Activated gamma-delta T cell (primary cell): ENCODE data around the gene ATP1A4.
"Not testable (repeated sequence)": the region's sequence is repeated elsewhere in the genome, so short reads cannot be mapped to it uniquely, and the experiment has no call there.

Experiments used
- DNase-seq: peaks from one replicate; lab custom pipeline; 2025; lab: John Stamatoyannopoulos, UW
- total RNA-seq, 2 donors: gene quantifications; one replicate each; lab custom pipeline; 2026; lab: John Stamatoyannopoulos, UW

Gene ATP1A4
- 0 to 0.26 reads per million in 2 donors for total RNA-seq

DNA sequence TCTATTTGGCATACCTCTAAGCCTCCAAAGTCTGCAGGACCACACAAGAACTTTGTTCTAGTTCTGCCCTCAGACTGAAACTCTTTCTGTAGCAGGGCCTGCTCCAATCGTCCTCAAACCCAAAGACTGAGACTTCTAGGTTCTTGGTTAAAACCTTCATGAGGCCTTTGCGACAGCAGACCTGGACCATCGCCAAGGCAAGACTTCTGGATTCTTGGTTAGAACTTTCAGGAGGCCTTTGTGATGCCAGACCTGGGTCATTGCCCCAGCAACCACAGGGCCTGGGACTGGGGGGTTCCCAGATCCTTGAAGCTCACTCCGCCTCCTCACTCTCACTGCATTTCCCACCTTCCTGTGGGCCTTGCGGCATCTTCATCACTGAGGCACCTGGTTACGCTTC is at the start of gene ATP1A4:
Gene ATP1A4, plus strand, starts transcription at position 301 of the 400 bp plus-strand sequence. CDS start 438 bp downstream, outside the sequence.
- DNase-seq, result no peak

DNA sequence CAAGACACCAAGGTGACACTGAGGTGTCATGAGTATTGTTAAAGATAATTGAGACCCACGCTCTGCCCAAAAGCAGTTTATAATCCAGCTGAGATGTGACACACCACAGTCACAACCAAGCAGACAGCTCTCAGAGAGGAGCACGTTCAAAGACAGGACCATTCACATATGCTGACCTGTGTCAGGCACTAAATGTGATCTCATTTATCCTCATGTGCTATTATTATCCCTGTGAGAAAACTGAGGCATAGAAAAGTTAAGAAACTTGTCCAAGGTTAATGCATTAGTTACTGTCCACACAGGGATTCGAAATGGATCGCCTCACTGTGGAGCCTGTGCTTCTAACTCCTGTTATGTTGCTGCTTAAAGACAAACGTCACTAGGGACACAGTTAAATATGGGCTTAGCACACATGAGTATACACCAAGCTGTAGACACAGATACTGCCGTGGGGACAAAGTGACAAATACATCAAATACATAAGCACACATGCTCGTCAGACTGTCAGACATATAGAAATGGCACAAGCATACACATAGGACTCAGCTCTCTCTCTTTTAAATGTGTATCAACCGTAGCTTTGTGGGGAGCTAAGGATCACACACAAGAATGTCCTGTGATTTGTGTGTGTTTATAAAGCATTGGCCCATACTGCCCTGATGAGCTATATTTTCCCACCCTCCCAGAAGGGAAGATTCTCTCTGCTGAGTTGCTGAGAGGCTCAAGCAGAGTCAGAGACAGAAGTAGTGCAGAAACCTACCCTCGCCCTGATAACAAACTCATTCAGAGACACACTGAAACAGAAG is 49.5 kb upstream of the ATP1A4 start:
- no peak for DNase-seq

GRCh38 chr1:160103658-160104408 is 47.6 kb upstream of the ATP1A4 start:
- no peak for DNase-seq

GRCh38 chr1:160104486-160104885 is 46.9 kb upstream of the ATP1A4 start:
- DNase-seq, result no peak

GRCh38 chr1:160105155-160105554 is 46.2 kb upstream of the ATP1A4 start:
- no peak for DNase-seq

- DNase-seq, result no peak
Observed at GRCh38 chr1:160107512-160107911, 43.9 kb upstream of the ATP1A4 start.

DNA sequence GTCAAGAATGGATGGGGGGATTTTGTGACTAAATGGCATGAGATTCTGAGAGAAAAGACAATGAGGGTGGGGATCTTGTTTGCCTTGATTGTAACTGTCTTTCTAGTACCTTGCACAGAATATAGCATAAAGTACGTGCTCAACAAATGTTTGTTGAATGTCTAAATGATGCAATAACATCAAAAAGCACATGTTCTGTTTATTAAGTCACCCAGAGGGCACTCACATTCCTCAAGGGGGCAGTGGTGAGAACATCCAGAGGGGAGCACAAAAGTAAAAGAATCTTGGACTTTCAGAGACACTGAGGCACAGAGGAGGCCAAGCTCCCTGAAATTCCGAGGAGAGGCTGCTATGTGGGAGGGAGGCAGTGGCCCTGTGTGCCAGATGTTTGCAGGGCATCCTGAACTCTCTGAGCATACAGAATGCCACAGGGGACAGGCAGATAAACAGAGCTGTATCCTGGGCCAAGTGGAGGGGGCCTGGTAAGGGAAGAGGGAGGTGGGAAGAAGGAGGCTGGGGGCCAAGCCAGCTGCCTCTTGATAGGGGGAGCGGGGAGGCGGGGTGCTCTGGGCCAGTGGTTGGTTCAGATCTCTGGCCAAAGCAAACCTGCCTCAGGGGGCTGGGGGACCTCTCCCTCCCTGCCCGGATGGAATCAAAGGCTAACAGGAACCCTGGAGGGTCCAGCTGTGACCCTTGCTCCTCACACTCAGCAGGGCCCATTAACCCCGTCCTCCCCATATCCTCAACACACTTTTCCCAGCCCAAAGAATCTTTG is 42.3 kb upstream of the ATP1A4 start:
- DNase-seq, result no peak

DNA sequence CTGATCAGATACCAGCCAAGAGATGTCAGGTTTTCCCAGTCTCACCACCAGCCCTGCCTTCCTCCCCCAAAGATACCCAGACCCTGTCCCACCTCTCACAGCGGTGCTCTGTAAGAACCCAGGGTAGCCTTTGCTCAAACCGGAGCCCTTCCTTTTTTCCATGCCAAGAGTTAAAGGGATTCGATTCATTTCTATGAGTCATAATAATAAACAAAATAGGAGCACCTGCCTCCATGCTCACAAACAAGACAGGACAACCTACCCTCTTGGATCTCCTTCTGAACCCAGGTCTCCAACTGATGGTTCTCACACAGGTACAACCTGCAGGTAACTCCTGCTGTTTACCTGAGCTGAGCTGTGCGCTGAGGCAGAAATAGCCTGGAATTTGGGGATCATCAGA is 41.7 kb upstream of the ATP1A4 start:
- no peak for DNase-seq

DNA sequence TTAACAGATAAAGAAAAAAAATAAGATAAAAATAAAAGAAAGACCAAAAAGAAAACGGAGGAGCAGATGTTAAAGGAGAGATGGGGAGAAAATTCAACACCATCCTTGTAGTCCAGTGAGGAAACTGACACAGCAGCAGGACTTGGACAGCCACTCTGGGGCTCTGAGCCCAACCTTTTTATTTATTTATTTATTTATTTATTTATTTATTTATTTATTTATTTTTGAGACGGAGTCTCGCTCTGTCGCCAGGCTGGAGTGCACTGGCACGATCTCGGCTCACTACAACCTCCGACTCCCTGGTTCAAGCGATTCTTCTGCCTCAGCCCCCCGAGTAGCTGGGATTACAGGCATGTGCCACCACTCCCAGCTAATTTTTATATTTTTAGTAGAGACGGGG is 39.9 kb upstream of the ATP1A4 start:
- DNase-seq, result not testable (repeated sequence)

DNA sequence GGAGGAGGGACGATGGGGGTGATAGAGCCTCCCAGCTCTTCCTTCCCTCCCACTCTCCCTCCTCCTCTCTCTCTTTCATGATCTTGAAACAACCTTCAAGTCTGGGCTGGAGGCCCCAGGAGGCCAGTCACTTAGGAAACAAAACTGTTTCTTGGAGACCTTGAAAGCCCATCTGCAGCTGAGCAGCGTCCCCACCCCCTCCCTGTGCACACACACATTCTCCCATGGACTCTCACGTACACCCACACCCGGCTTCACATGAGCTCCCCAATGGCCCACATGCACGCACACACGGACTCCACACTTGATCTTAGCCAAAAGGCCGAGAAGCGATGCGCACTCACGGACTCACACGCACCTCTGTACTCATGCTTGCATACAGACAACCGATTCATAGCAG is 39.0 kb upstream of the ATP1A4 start:
- DNase-seq, result no peak

GRCh38 chr1:160113407-160113806 is 38.0 kb upstream of the ATP1A4 start:
- DNase-seq, result no peak

GRCh38 chr1:160114085-160114484 is 37.3 kb upstream of the ATP1A4 start:
- DNase-seq, result no peak

GRCh38 chr1:160115545-160116282 is 35.7 kb upstream of the ATP1A4 start, which contains the start of gene ATP1A2:
ATP1A2 (plus strand) TSS chr1:160115759; CDS start chr1:160115862, 103 bp downstream.
- no peak for DNase-seq

- DNase-seq, result no peak
Observed at GRCh38 chr1:160116283-160117147, 34.9 kb upstream of the ATP1A4 start.

DNA sequence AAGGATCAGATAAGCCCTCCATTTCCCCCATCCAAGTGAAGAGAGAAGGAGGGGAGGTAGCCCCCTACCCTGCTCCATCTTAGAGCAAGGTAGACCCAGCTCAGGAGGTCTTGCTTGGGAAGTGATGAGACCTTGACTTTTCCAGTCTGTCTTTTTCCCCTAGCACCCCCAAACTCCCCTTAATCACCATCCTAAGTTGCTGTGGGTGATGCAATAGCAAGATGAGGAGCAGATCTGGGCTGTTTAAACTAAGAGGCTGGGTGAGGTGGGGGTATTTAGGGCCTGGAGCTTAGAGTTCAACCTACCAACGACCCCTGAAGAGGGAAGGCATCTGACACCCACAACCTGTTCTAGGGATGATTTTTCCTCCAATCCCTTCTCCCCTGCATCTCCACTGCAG is 34.1 kb upstream of the ATP1A4 start:
- DNase-seq, result no peak

DNA sequence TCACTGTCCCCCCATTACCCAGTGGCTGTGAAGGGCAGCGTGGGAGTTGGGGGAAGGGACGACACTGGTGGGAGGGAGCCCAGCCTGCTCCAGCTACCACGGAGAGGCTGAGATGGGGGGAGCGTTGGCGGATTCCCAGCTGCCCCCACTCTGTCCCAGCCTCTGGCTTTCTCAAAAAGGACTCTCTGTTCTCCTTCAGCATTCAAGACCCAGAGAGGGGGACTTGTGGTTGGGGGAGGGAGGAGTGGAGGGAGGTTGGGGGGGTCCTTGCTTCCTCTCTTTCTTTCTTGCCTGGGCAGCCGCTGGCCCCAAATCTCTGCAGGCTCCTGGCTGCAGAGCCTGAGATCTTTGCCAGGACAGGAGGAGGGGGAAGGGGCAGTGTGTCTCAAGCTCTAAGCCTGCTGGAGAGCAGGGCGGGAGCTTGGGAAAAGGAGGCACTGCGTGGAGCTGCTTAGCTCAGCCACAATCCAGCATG is 33.7 kb upstream of the ATP1A4 start:
- no peak for DNase-seq

DNA sequence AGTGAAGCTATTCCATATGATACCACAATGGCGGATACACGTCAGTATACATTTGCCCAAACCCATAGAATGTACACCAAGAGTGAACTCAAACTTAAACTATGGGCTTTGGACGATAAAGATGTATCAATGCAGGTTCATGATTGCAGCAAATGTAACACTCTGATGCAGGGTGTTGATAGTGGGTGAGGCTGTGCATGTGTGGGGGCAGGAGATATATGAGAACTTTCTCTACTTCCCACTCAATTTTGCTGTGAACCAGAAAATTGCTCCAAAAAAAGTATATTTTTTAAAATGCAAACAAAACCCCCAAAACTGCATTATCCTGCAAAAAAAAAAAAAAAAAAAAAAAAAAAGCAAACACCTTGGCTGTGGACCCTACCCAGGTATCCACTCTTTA is 32.5 kb upstream of the ATP1A4 start:
- no peak for DNase-seq

GRCh38 chr1:160120797-160121196 is 30.6 kb upstream of the ATP1A4 start:
- no peak for DNase-seq

- DNase-seq, result no peak
Observed at GRCh38 chr1:160121388-160121787, 30.0 kb upstream of the ATP1A4 start.

DNA sequence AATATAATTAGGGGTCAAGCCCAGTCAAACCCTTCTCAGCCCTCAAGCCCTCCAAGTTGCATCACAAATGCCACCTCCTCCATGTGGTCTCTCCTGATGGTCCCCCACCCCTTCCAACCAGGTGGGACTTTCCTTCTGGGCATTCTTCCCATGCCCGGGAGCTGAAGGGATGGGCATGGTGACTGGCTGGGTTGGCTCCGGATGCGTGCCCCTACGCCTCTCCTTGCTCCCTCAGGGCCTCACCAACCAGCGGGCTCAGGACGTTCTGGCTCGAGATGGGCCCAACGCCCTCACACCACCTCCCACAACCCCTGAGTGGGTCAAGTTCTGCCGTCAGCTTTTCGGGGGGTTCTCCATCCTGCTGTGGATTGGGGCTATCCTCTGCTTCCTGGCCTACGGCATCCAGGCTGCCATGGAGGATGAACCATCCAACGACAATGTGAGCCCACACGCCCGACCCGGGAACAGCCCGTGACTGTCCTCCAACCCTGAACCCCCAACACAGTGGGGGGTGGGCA is 28.4 kb upstream of the ATP1A4 start:
- DNase-seq, result no peak
